Measurements from ENCODE around the gene SPTLC3.

The SPTLC3 gene

GRCh38 chr20:13211956-13212618 is 203.3 kb downstream of the SPTLC3 start:
- FAIRE-seq (no peak), DNase-seq (ENCODE audit: insufficient read length, low spot score) (no peak)
- TF ChIP-seq POLR2AphosphoS5 (IDR thresholded peaks at IDR 0.05; ENCODE audit: low read depth, low read length) = no peak
- no peak for TF ChIP-seq POU2F2 (IDR thresholded peaks at IDR 0.05; ENCODE audit: low read depth, low read length)
- no peak for TF ChIP-seq POLR2A (IDR thresholded peaks at IDR 0.05; ENCODE audit: low read depth, low read length)
- TF ChIP-seq SPI1 (IDR thresholded peaks at IDR 0.05; ENCODE audit: low read depth, low read length) = no peak
- TF ChIP-seq PAX5 (IDR thresholded peaks at IDR 0.05; ENCODE audit: insufficient read depth, low read length, severe bottlenecking) = no peak
- no peak for TF ChIP-seq TAF1 (IDR thresholded peaks at IDR 0.05; ENCODE audit: low read depth, low read length)

DNA sequence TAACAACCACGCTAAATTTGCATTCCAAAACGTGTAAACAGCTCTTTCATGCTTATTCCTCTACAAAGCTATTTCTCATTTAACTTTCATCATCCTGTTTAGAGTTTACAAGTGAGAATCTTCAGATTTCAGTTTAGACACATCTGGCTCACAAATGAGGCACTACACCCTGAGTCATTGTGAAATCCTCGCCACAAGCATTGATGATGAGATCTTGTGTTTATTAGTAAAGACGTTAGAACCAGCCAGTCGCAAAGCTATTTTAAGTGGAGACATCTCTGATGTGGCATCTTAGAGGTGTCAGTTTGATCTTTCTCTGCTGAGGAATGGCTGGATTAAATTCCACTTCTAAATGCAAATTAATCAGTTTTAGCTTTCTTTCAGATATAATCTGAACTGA is 204.0 kb downstream of the SPTLC3 start:
- FAIRE-seq = no peak
- no peak for DNase-seq (ENCODE audit: insufficient read length, low spot score)
- TF ChIP-seq SPI1 (IDR thresholded peaks at IDR 0.05; ENCODE audit: low read depth, low read length) = no peak
- no peak for TF ChIP-seq PAX5 (IDR thresholded peaks at IDR 0.05; ENCODE audit: insufficient read depth, low read length, severe bottlenecking)
- TF ChIP-seq POU2F2 (IDR thresholded peaks at IDR 0.05; ENCODE audit: low read depth, low read length) = no peak
- TF ChIP-seq TAF1 (IDR thresholded peaks at IDR 0.05; ENCODE audit: low read depth, low read length) = no peak
- no peak for TF ChIP-seq POLR2A (IDR thresholded peaks at IDR 0.05; ENCODE audit: low read depth, low read length)
- TF ChIP-seq POLR2AphosphoS5 (IDR thresholded peaks at IDR 0.05; ENCODE audit: low read depth, low read length) = no peak

- DNase-seq (ENCODE audit: insufficient read length, low spot score) (no peak), FAIRE-seq (no peak)
- TF ChIP-seq POLR2AphosphoS5 (IDR thresholded peaks at IDR 0.05; ENCODE audit: low read depth, low read length) = no peak
- no peak for TF ChIP-seq POLR2A (IDR thresholded peaks at IDR 0.05; ENCODE audit: low read depth, low read length)
- TF ChIP-seq POU2F2 (IDR thresholded peaks at IDR 0.05; ENCODE audit: low read depth, low read length) = no peak
- no peak for TF ChIP-seq TAF1 (IDR thresholded peaks at IDR 0.05; ENCODE audit: low read depth, low read length)
- TF ChIP-seq PAX5 (IDR thresholded peaks at IDR 0.05; ENCODE audit: insufficient read depth, low read length, severe bottlenecking) = no peak
- no peak for TF ChIP-seq SPI1 (IDR thresholded peaks at IDR 0.05; ENCODE audit: low read depth, low read length)
These were observed 204.6 kb downstream of the SPTLC3 start for GRCh38 chr20:13213335-13213734.

DNA sequence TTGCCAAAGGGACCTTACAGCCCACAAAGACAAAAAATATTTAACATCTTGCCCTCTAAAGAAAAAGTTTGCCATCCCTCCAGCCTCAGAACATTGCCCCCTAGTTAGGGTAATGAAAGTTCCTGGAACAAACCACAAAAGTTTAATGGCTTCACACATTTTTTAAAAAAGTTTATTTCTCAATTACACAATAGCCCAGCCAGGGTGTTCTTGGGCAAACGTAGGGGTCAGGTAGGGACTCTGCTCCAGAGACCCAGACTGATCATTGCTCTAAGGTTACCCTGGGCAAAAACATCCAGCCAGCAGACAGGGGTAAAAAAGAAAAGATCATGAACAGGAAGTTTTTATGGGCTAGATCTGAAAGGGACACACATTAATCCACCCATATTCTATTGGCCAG is 207.8 kb downstream of the SPTLC3 start:
- TF ChIP-seq POLR2AphosphoS5 (IDR thresholded peaks at IDR 0.05; ENCODE audit: low read depth, low read length) = no peak
- TF ChIP-seq PAX5 (IDR thresholded peaks at IDR 0.05; ENCODE audit: insufficient read depth, low read length, severe bottlenecking) = no peak
- no peak for TF ChIP-seq POU2F2 (IDR thresholded peaks at IDR 0.05; ENCODE audit: low read depth, low read length)
- DNase-seq (ENCODE audit: insufficient read length, low spot score) (no peak), FAIRE-seq (no peak)
